Transverse colon (tissue), 4 donors: Measurements from ENCODE around the gene GJB2. TPM values are rescaled to one million over a fixed set of nuclear protein-coding genes. Genes with fewer than 3 reads are reported as not detected.
A peak's percentile ranks its signal among the peaks of the same experiment; 100 is the strongest.
"Not testable (repeated sequence)": the region's sequence is repeated elsewhere in the genome, so short reads cannot be mapped to it uniquely, and the experiment has no call there.

Experiments
- DNase-seq: peaks from one replicate; pipeline ENCODE4 v3.0.0-alpha.2; 2019
- H3K27ac ChIP-seq, 4 donors: fragments of 200-600 bp; sonication (generic); 2 replicates each; pipeline ENCODE4 v1.5.1; 2016 to 2018; ENCODE audit warnings: inconsistent platforms in 4 of 4
- H3K27me3 ChIP-seq: fragments of 200-600 bp; sonication (generic); 2 replicates; pipeline ENCODE4 v1.5.1; 2017; ENCODE audit warnings: inconsistent platforms
- H3K36me3 ChIP-seq, 4 donors: fragments of 200-600 bp; sonication (generic); 2 replicates each; pipeline ENCODE4 v1.5.1; 2017 to 2019; ENCODE audit warnings: inconsistent platforms in 4 of 4
- H3K4me1 ChIP-seq, 4 donors: fragments of 200-600 bp; sonication (generic); 2 replicates each; pipeline ENCODE4 v1.5.1; 2017 to 2020; ENCODE audit warnings: inconsistent platforms in 4 of 4
- H3K4me3 ChIP-seq, 4 donors: fragments of 200-600 bp; sonication (generic); 1 replicate in 1 of 4; 2 replicates in 3 of 4; pipeline versions ENCODE4 v1.5.1 to v1.6.1; 2017 to 2019; ENCODE audit warnings: inconsistent platforms in 4 of 4
- H3K9me3 ChIP-seq, 2 donors: fragments of 200-600 bp; sonication (generic); 2 replicates each; pipeline ENCODE4 v1.5.1; 2017 to 2019; ENCODE audit warnings: inconsistent platforms in 2 of 2
- EP300 ChIP-seq: sonication (generic); formaldehyde crosslinking; IDR thresholded peaks from one replicate; pipeline ENCODE4 v1.6.1; 2017; ENCODE audit warnings: antibody characterized with exemption, low read depth
- POLR2A ChIP-seq: fragments of 450-650 bp; IDR thresholded peaks from one replicate; pipeline ENCODE4 v1.6.1; 2016; ENCODE audit warnings: antibody characterized with exemption, mild to moderate bottlenecking, moderate library complexity
- POLR2AphosphoS5 ChIP-seq, 3 donors: sonication (generic); formaldehyde crosslinking; IDR thresholded peaks; one replicate each; pipeline ENCODE4 v1.6.1; 2016; ENCODE audit warnings: antibody characterized with exemption in 3 of 3
- whole genome bisulfite sequencing, 2 donors: methylation state at CpG; one replicate each; pipeline ENCODE4 v1.1.5; 2018; ENCODE audit warnings: low coverage in 1 of 2; 5-methylcytosine and 5-hydroxymethylcytosine counted together
- in situ Hi-C, 4 donors: fragments of 200-750 bp; cut with MboI; loops; one replicate each; pipeline versions ENCODE4 v1.15.0 to v1.15.1; 2017; ENCODE audit warnings: low sequenced_read_pairs in 3 of 4, low pct_ligation_motif_present in 1 of 4, low pct_unique_long_range_greater_than_20kb in 1 of 4
- intact Hi-C: fragments of 100-400 bp; cut with DNase I; formaldehyde crosslinking; loops from one replicate; pipeline ENCODE4 v1.15.1; 2023; ENCODE audit warnings: low total_unique reads
- total RNA-seq, 4 donors: library from RNA; depleted of rRNA; stranded (reverse); fragments of >200 nt; gene quantifications; one replicate each; pipeline ENCODE4 v1.1.0, GENCODE V29; 2016
- TF ChIP-seq, protein P1 (sequence below), 5 experiments: fragments of 200-600 bp in 3 of 5; fragments of 450-650 bp in 2 of 5; sonication (generic) in 3 of 5; IDR thresholded peaks; 1 replicate in 2 of 5; 2 replicates in 3 of 5; pipeline ENCODE4 v1.5.1; 2016 to 2017; ENCODE audit warnings: antibody characterized with exemption in 5 of 5, inconsistent platforms in 3 of 5, mild to moderate bottlenecking in 2 of 5, moderate library complexity in 1 of 5

Gene GJB2
- total RNA-seq, 4 donors from 2014 or later: 5.0 to 38.4 (median 25.9) TPM

DNA sequence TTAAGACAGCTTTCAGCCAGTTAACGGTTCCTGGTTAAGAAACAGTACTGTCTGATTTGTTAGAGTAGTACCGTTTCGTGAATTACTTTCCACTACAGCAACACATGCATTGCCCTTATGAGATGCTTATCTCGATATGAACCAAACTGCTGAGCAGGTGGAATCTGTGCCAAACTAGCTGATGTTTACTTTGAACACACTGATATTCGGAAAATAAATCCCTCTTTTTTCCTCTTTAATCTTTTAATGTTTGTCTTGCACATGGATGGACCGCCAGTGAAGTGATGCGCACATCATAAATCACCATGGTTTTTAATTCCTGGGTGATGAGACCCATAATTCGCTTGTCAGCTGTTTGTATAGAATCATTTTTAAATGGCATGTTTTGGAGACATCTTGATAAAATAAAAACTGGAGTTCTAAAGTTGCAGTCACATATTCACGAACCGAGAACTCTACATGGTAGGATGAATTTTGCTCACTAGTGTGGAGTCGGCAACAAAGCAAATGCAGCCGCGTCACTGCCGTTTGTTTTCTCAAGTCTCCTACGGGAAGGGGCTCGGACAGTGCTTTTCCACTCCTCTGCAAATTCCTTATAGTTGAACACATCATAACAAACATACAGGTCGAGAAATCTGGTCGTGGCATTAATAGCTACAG is 33.0 kb downstream of the GJB2 start:
- in situ Hi-C loops: loop anchor here in 1 of 4 donors (25.0 kb wide), 1 partner anchor 222 kb away; no protein-coding TSS in a partner anchor
- Histone ChIP-seq H3K27me3 (peaks cover 88% of the 10 kb centered on the region), H3K9me3 (no peaks in the 10 kb centered on the region), H3K36me3 (no peaks in the 10 kb centered on the region), H3K4me1 (peaks cover 4 to 26% (median 16%) of the 10 kb centered on the region in 4 donors), H3K4me3 (peak overlapping the region in 1 of 4 donors; percentile 40), H3K27ac (no peak overlapping the region)
- no peak for TF ChIP-seq POLR2AphosphoS5 (IDR thresholded peaks at IDR 0.05)
- TF ChIP-seq POLR2A: no peak
- TF ChIP-seq, protein P1, sequence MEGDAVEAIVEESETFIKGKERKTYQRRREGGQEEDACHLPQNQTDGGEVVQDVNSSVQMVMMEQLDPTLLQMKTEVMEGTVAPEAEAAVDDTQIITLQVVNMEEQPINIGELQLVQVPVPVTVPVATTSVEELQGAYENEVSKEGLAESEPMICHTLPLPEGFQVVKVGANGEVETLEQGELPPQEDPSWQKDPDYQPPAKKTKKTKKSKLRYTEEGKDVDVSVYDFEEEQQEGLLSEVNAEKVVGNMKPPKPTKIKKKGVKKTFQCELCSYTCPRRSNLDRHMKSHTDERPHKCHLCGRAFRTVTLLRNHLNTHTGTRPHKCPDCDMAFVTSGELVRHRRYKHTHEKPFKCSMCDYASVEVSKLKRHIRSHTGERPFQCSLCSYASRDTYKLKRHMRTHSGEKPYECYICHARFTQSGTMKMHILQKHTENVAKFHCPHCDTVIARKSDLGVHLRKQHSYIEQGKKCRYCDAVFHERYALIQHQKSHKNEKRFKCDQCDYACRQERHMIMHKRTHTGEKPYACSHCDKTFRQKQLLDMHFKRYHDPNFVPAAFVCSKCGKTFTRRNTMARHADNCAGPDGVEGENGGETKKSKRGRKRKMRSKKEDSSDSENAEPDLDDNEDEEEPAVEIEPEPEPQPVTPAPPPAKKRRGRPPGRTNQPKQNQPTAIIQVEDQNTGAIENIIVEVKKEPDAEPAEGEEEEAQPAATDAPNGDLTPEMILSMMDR (IDR thresholded peaks at IDR 0.05): no peak
- no peak for TF ChIP-seq EP300
- DNase-seq: no peak
- WGBS, 2 donors: 20 to 28% methylated on average over 14 to 18 of the region's 18 CpGs
- intact Hi-C loops: loop anchor here (10.0 kb wide), 1 partner anchor 65 kb away; no protein-coding TSS in a partner anchor

DNA sequence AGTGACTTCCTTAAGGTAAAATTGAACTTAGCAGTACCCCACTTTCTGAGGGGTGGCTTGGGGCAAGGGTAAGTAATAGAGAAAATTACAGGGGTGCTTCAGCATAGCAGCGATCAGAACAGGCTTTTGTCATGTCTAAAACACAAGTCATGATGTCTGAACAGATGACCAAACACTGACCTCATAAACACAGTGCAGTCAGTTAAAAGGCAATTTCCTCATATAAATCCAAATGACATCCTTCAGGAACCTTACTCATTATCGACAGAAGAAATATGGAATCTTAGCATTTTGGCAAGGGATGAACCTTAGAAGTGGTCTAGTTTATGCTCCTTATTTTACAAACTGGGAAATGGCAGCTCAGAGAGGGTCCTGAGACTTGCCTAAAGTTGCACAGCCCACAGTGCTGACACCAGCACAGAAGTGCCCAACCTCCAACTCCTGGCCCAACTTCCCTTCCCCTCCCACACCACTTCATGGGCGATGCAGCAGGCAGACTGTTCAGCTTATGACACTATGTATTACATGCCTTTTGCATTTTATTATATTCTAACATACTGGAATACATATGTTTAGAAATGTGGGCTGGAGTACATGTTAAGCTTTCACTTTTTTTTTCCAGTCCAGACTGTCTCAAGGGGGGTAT is 35.5 kb downstream of the GJB2 start:
- DNase-seq: no peak
- Histone ChIP-seq H3K4me1 (peaks cover 4 to 21% (median 16%) of the 10 kb centered on the region in 4 donors), H3K36me3 (no peaks in the 10 kb centered on the region), H3K4me3 (no peak overlapping the region), H3K27me3 (peaks cover 95% of the 10 kb centered on the region), H3K27ac (no peak overlapping the region), H3K9me3 (no peaks in the 10 kb centered on the region)
- intact Hi-C loops (no loop called here), in situ Hi-C loops (loop anchor here in 1 of 4 donors (25.0 kb wide), 1 partner anchor 220 kb away; no protein-coding TSS in a partner anchor)
- TF ChIP-seq POLR2AphosphoS5 (IDR thresholded peaks at IDR 0.05) (no peak), POLR2A (no peak), EP300 (no peak)
- TF ChIP-seq, protein P1 (IDR thresholded peaks at IDR 0.05): no peak
- WGBS, 2 donors: 30 to 34% methylated on average over 3 of the region's 3 CpGs

DNA sequence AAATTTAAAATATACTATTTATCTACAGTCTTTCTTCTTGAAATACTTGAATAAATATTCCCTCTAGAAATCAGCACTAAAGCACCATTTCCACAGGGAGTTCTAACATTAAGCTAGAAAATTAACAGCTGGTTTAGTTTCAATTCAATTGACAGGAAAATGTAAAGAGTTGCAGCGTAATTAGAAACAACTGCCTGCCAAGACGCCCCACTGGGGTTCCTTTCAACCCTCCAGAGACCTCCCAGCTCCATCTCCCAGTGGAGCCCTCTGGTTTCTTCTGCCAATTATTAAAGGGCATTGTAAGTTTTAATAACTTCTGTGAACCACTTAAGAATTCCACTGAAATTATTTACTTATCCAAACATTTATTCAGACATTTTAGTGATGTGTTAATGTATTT is 36.0 kb downstream of the GJB2 start:
- peaks cover 90% of the 10 kb centered on the region for H3K27me3 ChIP-seq
- H3K4me3 ChIP-seq: no peak overlapping the region
- H3K4me1 ChIP-seq: peaks cover 4 to 20% (median 15%) of the 10 kb centered on the region in 4 donors
- H3K9me3 ChIP-seq: no peaks in the 10 kb centered on the region
- intact Hi-C loops (no loop called here), in situ Hi-C loops (loop anchor here in 1 of 4 donors (25.0 kb wide), 1 partner anchor 219 kb away; no protein-coding TSS in a partner anchor)
- TF ChIP-seq POLR2AphosphoS5 (IDR thresholded peaks at IDR 0.05) (no peak), POLR2A (no peak), EP300 (no peak)
- TF ChIP-seq, protein P1 (IDR thresholded peaks at IDR 0.05): no peak
- H3K36me3 ChIP-seq: no peaks in the 10 kb centered on the region
- 25 to 51% methylated on average over 2 of the region's 2 CpGs for WGBS, 2 donors
- DNase-seq: no peak
- H3K27ac ChIP-seq: no peak overlapping the region

DNA sequence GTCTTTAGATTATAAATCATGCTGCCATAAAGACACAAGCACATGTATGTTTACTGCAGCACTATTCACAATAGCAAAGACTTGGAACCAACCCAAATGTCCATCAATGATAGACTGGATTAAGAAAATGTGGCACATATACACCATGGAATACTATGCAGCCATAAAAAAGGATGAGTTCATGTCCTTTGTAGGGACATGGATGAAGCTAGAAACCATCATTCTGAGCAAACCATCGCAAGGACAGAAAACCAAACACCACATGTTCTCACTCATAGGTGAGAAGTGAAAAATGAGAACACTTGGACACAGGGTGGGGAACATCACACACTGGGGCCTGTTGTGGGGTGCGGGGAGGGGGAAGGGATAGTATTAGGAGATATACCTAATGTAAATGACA is 39.4 kb downstream of the GJB2 start:
- H3K4me3 ChIP-seq, intact Hi-C loops, H3K4me1 ChIP-seq, H3K9me3 ChIP-seq, H3K27ac ChIP-seq, H3K36me3 ChIP-seq, DNase-seq: not testable (repeated sequence)
- in situ Hi-C loops: loop anchor here in 1 of 4 donors (25.0 kb wide), 1 partner anchor 216 kb away; no protein-coding TSS in a partner anchor
- peaks cover 70% of the 10 kb centered on the region for H3K27me3 ChIP-seq
- 96 to 100% methylated on average over 2 of the region's 2 CpGs for WGBS, 2 donors
